GM10266 (cell line): ENCODE measurements around the gene TAS2R10.
"Not testable (repeated sequence)": the region's sequence is repeated elsewhere in the genome, so short reads cannot be mapped to it uniquely, and the experiment has no call there.

Experiments
- DNase-seq: peaks from one replicate; pipeline ENCODE4 v3.0.0; 2012; ENCODE audit errors: extremely low spot score
- TF ChIP-seq, protein P1 (sequence below): IDR thresholded peaks from 2 replicates; pipeline ENCODE4 v1.5.1; 2012; ENCODE audit warnings: mild to moderate bottlenecking, low read depth; ENCODE audit not compliant: control insufficient read depth, insufficient read depth; ENCODE audit errors: missing control alignments

Gene TAS2R10

DNA sequence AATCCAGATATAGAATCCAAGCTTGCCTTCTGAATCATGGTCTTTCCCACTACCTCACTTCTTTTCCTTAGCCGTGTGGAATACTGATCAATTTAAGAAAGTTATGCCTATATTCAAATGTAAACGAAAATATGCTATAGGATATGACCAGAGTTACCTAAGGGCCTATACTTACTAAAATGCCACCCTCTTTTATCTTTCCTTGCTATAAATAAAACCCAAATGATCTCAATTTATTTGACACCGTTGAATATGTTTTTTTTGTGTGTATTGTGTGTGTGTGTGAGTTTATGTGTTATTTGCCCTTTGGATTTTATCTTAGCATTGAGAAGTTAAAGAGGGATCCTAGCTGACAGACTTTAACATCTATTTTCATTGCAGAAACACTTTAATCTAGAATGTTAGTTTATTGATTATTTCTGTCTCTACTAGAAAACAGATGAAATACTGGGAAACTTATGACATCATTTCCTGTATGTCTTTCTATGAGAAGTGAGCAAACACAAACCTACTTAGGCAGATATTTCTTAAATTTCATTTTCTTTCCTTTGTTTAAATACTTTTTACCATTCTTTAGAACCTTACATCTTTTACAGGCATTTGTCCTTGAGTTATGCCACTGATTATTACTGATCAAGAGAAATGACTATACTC is 14.1 kb downstream of the TAS2R10 start:
- DNase-seq: no peak
- TF ChIP-seq, protein P1, sequence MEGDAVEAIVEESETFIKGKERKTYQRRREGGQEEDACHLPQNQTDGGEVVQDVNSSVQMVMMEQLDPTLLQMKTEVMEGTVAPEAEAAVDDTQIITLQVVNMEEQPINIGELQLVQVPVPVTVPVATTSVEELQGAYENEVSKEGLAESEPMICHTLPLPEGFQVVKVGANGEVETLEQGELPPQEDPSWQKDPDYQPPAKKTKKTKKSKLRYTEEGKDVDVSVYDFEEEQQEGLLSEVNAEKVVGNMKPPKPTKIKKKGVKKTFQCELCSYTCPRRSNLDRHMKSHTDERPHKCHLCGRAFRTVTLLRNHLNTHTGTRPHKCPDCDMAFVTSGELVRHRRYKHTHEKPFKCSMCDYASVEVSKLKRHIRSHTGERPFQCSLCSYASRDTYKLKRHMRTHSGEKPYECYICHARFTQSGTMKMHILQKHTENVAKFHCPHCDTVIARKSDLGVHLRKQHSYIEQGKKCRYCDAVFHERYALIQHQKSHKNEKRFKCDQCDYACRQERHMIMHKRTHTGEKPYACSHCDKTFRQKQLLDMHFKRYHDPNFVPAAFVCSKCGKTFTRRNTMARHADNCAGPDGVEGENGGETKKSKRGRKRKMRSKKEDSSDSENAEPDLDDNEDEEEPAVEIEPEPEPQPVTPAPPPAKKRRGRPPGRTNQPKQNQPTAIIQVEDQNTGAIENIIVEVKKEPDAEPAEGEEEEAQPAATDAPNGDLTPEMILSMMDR: no peak

DNA sequence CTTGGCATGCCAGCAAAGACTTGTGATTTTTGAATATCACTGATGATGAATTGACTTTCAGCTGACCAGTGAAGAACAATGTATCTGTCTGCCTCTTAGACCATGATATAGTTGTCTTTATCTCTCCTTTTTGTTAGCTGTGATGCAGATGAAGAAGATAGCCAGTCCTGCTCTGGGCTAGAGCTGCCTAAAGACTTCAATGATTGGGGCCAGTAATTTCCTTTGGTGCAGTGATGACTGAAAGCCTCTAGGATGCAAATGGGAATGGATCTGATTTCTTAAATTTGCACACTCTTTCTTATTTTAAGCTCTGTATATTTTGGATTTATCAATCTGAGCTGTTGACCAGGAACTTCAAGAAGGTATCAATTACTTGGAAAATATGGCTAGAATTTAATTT is 16.1 kb downstream of the TAS2R10 start, which contains the start of gene TAS2R9:
Gene TAS2R9, minus strand, starts transcription at position 101 of the 400 bp plus-strand sequence. Its CDS starts 93 bp downstream, at position 8.
- DNase-seq: no peak
- TF ChIP-seq, protein P1: no peak

DNA sequence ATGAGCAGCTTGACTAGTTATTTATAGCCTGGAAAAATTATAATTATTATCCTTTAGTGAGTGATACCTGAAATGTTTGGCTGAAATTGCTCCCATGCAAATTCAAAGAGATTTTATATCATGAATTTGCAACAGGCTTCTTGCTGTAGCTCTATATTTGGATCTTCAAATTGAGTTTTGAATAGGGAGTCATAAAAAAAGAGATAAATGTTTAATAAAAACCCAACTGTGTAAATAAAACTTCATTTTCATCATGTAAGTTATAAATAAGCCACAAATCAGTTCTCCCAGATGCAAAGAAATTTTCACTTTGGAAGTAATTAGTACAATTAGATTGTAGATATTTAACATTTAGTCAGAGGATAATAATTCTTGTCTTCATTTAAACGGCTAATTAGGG is 19.0 kb downstream of the TAS2R10 start, which contains the start of gene TAS2R8:
Gene TAS2R8, minus strand, starts transcription at position 101 of the 400 bp plus-strand sequence. CDS start 306 bp downstream, outside the sequence.
- DNase-seq: no peak
- TF ChIP-seq, protein P1: no peak

GRCh38 chr12:10802587-10802986 is 23.6 kb downstream of the TAS2R10 start, which contains the start of gene TAS2R7:
TAS2R7 (minus strand) TSS chr12:10802627; CDS start chr12:10802570, 57 bp downstream.
- no peak for DNase-seq
- TF ChIP-seq, protein P1: no peak

DNA sequence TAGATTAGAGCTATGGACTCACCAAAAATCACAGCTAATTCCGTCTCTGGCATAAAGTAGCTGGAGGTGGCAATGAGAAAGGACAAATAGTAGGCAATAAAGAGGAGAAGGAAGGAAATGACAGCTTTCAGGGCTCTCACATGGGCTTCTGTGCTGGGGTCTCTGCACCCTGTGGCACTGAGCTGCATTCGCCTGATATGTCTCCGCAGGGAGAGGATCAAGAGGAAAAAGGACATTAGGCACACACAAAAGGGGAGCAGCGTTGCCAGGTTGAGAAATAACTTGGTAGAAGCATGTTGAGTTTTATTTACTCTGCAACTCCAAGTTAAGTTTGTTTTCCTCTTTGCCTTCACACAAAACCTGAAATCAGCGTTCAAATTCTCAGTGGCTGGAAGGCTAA is 24.4 kb downstream of the TAS2R10 start:
- TF ChIP-seq, protein P1: no peak

DNA sequence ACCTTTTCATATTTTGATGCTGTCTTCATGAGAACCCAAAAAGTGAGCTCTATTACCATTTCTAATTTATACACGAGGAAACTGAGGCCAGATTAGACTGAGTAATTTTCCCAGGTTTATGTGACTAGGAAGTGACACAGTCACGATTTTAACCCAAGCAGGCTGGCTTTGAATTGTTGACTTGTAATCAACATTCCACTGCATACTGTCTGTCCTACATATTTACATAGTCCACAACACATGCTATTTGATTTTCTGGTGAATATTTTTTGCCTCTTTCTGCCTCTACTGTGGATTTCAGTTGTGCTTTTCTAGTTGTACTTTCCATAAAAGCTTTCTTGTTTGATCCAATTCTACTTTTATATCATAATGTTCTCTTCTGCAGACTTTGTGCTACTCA is 31.9 kb downstream of the TAS2R10 start:
- TF ChIP-seq, protein P1: no peak
- DNase-seq: no peak

More for the DNA sequence above, 24.4 kb downstream of the TAS2R10 start:
- DNase-seq: no peak

DNA sequence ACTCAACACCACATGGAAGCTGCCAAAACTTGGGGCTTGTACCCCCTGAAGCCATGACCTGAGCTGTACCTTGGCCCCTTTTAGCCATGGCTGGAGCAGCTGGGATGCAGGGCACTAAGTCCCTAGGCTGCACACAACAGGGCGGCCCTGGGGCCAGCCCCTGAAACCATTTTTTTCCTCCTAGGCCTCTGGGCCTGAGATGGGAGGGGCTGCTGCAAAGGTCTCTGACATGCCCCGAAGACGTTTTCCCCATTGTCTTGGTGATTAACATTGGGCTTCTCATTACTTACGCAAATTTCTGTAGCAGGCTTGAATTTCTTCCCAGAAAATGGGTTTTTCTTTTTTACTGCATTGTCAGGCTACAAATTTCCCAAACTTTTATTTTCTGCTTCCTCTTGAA is 34.4 kb downstream of the TAS2R10 start:
- DNase-seq: not testable (repeated sequence)
